ENCODE data around the gene SLC16A6. TPM values are rescaled to one million over a fixed set of nuclear protein-coding genes. Genes with fewer than 3 reads are reported as not detected.
A peak's percentile ranks its signal among the peaks of the same experiment; 100 is the strongest.

Gene SLC16A6
- total RNA-seq, 1 experiment from 2014 or later: 4.8 TPM

GRCh38 chr17:68248891-68249290 is 42.0 kb downstream of the SLC16A6 start (continued):
- TF ChIP-seq, protein P1, sequence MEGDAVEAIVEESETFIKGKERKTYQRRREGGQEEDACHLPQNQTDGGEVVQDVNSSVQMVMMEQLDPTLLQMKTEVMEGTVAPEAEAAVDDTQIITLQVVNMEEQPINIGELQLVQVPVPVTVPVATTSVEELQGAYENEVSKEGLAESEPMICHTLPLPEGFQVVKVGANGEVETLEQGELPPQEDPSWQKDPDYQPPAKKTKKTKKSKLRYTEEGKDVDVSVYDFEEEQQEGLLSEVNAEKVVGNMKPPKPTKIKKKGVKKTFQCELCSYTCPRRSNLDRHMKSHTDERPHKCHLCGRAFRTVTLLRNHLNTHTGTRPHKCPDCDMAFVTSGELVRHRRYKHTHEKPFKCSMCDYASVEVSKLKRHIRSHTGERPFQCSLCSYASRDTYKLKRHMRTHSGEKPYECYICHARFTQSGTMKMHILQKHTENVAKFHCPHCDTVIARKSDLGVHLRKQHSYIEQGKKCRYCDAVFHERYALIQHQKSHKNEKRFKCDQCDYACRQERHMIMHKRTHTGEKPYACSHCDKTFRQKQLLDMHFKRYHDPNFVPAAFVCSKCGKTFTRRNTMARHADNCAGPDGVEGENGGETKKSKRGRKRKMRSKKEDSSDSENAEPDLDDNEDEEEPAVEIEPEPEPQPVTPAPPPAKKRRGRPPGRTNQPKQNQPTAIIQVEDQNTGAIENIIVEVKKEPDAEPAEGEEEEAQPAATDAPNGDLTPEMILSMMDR (IDR thresholded peaks at IDR 0.05 in 2 of 3, conservative IDR thresholded peaks at IDR 0.05 in 1 of 3; ENCODE audit: borderline replicate concordance in 1 of 3, insufficient read depth in 1 of 3, low read depth in 2 of 3, low read length in 2 of 3): no peak
- TF ChIP-seq, protein P2, sequence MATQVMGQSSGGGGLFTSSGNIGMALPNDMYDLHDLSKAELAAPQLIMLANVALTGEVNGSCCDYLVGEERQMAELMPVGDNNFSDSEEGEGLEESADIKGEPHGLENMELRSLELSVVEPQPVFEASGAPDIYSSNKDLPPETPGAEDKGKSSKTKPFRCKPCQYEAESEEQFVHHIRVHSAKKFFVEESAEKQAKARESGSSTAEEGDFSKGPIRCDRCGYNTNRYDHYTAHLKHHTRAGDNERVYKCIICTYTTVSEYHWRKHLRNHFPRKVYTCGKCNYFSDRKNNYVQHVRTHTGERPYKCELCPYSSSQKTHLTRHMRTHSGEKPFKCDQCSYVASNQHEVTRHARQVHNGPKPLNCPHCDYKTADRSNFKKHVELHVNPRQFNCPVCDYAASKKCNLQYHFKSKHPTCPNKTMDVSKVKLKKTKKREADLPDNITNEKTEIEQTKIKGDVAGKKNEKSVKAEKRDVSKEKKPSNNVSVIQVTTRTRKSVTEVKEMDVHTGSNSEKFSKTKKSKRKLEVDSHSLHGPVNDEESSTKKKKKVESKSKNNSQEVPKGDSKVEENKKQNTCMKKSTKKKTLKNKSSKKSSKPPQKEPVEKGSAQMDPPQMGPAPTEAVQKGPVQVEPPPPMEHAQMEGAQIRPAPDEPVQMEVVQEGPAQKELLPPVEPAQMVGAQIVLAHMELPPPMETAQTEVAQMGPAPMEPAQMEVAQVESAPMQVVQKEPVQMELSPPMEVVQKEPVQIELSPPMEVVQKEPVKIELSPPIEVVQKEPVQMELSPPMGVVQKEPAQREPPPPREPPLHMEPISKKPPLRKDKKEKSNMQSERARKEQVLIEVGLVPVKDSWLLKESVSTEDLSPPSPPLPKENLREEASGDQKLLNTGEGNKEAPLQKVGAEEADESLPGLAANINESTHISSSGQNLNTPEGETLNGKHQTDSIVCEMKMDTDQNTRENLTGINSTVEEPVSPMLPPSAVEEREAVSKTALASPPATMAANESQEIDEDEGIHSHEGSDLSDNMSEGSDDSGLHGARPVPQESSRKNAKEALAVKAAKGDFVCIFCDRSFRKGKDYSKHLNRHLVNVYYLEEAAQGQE (IDR thresholded peaks at IDR 0.05; ENCODE audit: low read depth): no peak
- no peak for TF ChIP-seq SP1 (IDR thresholded peaks at IDR 0.05; ENCODE audit: low read depth)
- TF ChIP-seq RAD21 (IDR thresholded peaks at IDR 0.05; ENCODE audit: low read depth): no peak
- no peak for TF ChIP-seq EZH2 (IDR thresholded peaks at IDR 0.05)

- intact Hi-C loops (cut with micrococcal nuclease): loop anchor here (5.0 kb wide), 1 partner anchor 189 kb away; no protein-coding TSS in a partner anchor
- BruUV-seq (replicated peaks): TSS peak; percentile 77
- Histone ChIP-seq H3K4me1 (ENCODE audit: control insufficient read depth in 1 of 2, insufficient read depth in 2 of 2, low read length in 2 of 2) (peaks cover 14 to 29% of the 10 kb centered on the region in 2 experiments; a peak in 3 of 4 replicates), H3K27me3 (ENCODE audit: insufficient read depth, low read length) (no peaks in the 10 kb centered on the region), H3K4me3 (replicated peaks in 1 of 2; ENCODE audit: low read depth in 1 of 2, low read length in 2 of 2) (peak overlapping the region; percentile 62 to 67), H3K9me3 (ENCODE audit: control insufficient read depth in 1 of 2, insufficient read depth in 1 of 2, low read depth in 1 of 2, low read length in 2 of 2) (no peaks in the 10 kb centered on the region), H3K9ac (ENCODE audit: low read length) (peak overlapping the region; percentile 90), H3K36me3 (ENCODE audit: control insufficient read depth in 1 of 2, insufficient read depth in 2 of 2, low read length in 2 of 2) (peaks cover 0 to 13% of the 10 kb centered on the region in 2 experiments; a peak in 3 of 4 replicates), H4K20me1 (ENCODE audit: insufficient read depth) (no peaks in the 10 kb centered on the region), H3K27ac (ENCODE audit: low read depth, low read length) (peak overlapping the region; percentile 91), H3K79me2 (ENCODE audit: insufficient read depth, low read length) (peaks cover 12% of the 10 kb centered on the region), H3K4me2 (ENCODE audit: low read length) (peak overlapping the region; percentile 79), H2AFZ (ENCODE audit: low read depth, low read length, poor library complexity, severe bottlenecking) (no peak overlapping the region), H3K9me2 (ENCODE audit: insufficient read depth) (no peaks in the 10 kb centered on the region)
- RAD21 ChIA-PET (ENCODE audit: low non-redundant PET in 1 of 2, low total read pairs in 2 of 2, uncharacterized antibody in 2 of 2, unreplicated experiment in 2 of 2): interaction anchor here in 1 of 2 experiments (1.1 kb wide), 1 partner anchor 151 kb away, joined by 6 read pairs; no protein-coding TSS in a partner anchor
- DNase-seq (ENCODE audit: low read depth, low spot score) (no peak), ATAC-seq (peak; percentile 57; the same call in 1 of the 2 replicates)
- POLR2A ChIA-PET: interaction anchor here (0.8 to 1.8 kb wide), 7 partner anchors 9 to 210 kb away, joined by 3 to 6 read pairs (median 3); no protein-coding TSS in a partner anchor
- TF ChIP-seq ZFX (IDR thresholded peaks at IDR 0.05) (peak; percentile 62), ELF1 (IDR thresholded peaks at IDR 0.05; ENCODE audit: borderline replicate concordance, low read depth) (no peak), POLR2AphosphoS5 (IDR thresholded peaks at IDR 0.05; ENCODE audit: low read depth, low read length) (no peak)
- CTCF ChIA-PET: interaction anchor here (0.8 to 2.9 kb wide), 5 partner anchors 17 to 185 kb away, joined by 3 to 9 read pairs (median 3); no protein-coding TSS in a partner anchor
Measured at GRCh38 chr17:68248199-68248825, 42.6 kb downstream of the SLC16A6 start.
